ENCODE measurements around the gene FA2H. TPM values are rescaled to one million over a fixed set of nuclear protein-coding genes. Genes with fewer than 3 reads are reported as not detected.

Gene FA2H
- polyA plus RNA-seq, 2 of the 4 experiments (the other 2 are of a cell fraction): 5.6 to 7.1 TPM

- TF ChIP-seq FOXS1 (CRISPR knock-in tag; IDR thresholded peaks at IDR 0.05) (no peak), SREBF2 (IDR thresholded peaks at IDR 0.05) (no peak), HOXB5 (CRISPR knock-in tag; IDR thresholded peaks at IDR 0.05) (no peak), RCOR1 (IDR thresholded peaks at IDR 0.05; ENCODE audit: low read depth, low read length) (no peak), JUN (IDR thresholded peaks at IDR 0.05) (peak; percentile 69 to 71; a peak in 4 of 5 replicates)
Observed at GRCh38 chr16:74666425-74667254, 108.0 kb downstream of the FA2H start, which contains the start of gene RFWD3 (continued).

DNA sequence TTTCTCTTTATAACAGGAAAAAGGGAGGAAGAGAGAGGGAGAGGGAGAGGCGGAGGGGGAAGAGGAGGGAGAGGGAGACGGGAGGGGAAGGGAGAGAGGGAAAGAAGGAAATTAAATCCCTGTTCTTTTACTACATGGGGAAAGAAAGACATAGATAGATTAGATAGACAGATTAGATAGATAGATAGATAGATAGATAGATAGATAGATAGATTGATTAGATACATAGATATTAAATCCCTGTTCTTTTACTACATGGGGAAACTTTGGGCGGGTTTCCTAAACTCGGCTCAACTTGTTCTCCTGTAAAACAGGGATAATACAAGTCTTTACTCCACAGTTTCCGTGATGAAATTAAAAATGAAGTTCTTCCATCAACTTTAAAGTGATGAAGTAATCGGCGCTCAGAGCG, 108.6 kb downstream of the FA2H start:
- peak overlapping the region; percentile 91 for H3K4me3 ChIP-seq
- H3K9me3 ChIP-seq: no peaks in the 10 kb centered on the region
- peaks cover 12% of the 10 kb centered on the region; the same call in 1 of the 3 replicates for H3K4me1 ChIP-seq
- ATAC-seq (no peak), DNase-seq (ENCODE audit: low read depth in 1 of 2, low spot score in 1 of 2) (no peak), FAIRE-seq (no peak)
- CTCF ChIA-PET: interaction anchor here (1.7 to 1.9 kb wide), 2 partner anchors 14 to 197 kb away, joined by 5 to 8 read pairs; no protein-coding TSS in a partner anchor
- POLR2A ChIA-PET: interaction anchor here (0.6 to 1.6 kb wide), 5 partner anchors 9 to 319 kb away, joined by 3 to 18 read pairs (median 7); partner anchors contain the start of genes GLG1 and WDR59
- peak overlapping the region; percentile 88 to 93 for H3K27ac ChIP-seq
- 3% methylated on average over 8 of the region's 8 CpGs for WGBS (ENCODE audit: missing lambda C conversion rate)
- peak overlapping the region; percentile 85 for H3K4me2 ChIP-seq
- TF ChIP-seq PHF8 (IDR thresholded peaks at IDR 0.05; ENCODE audit: borderline replicate concordance, low read depth) (no peak), RAD21 (conservative IDR thresholded peaks at IDR 0.05 in 1 of 2, IDR thresholded peaks at IDR 0.05 in 1 of 2) (no peak), NPAS2 (CRISPR knock-in tag; IDR thresholded peaks at IDR 0.05; ENCODE audit: borderline replicate concordance) (no peak), RARB (CRISPR knock-in tag; IDR thresholded peaks at IDR 0.05) (no peak), HES2 (IDR thresholded peaks at IDR 0.05) (no peak), CHD2 (IDR thresholded peaks at IDR 0.05; ENCODE audit: low read length, partially characterized antibody) (no peak), TFCP2L1 (CRISPR knock-in tag; IDR thresholded peaks at IDR 0.05) (no peak), JUNB (IDR thresholded peaks at IDR 0.05) (no peak), CEBPB (IDR thresholded peaks at IDR 0.05) (no peak), USF2 (IDR thresholded peaks at IDR 0.05) (no peak), NFE2L2 (conservative IDR thresholded peaks at IDR 0.05; ENCODE audit: low read length) (no peak), GATA3 (IDR thresholded peaks at IDR 0.05; ENCODE audit: borderline replicate concordance) (no peak), NR3C1 (IDR thresholded peaks at IDR 0.05) (no peak), KDM1A (IDR thresholded peaks at IDR 0.05; ENCODE audit: low read depth) (no peak)
- TF ChIP-seq, protein P1, sequence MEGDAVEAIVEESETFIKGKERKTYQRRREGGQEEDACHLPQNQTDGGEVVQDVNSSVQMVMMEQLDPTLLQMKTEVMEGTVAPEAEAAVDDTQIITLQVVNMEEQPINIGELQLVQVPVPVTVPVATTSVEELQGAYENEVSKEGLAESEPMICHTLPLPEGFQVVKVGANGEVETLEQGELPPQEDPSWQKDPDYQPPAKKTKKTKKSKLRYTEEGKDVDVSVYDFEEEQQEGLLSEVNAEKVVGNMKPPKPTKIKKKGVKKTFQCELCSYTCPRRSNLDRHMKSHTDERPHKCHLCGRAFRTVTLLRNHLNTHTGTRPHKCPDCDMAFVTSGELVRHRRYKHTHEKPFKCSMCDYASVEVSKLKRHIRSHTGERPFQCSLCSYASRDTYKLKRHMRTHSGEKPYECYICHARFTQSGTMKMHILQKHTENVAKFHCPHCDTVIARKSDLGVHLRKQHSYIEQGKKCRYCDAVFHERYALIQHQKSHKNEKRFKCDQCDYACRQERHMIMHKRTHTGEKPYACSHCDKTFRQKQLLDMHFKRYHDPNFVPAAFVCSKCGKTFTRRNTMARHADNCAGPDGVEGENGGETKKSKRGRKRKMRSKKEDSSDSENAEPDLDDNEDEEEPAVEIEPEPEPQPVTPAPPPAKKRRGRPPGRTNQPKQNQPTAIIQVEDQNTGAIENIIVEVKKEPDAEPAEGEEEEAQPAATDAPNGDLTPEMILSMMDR (IDR thresholded peaks at IDR 0.05): no peak
- TF ChIP-seq, protein P2, sequence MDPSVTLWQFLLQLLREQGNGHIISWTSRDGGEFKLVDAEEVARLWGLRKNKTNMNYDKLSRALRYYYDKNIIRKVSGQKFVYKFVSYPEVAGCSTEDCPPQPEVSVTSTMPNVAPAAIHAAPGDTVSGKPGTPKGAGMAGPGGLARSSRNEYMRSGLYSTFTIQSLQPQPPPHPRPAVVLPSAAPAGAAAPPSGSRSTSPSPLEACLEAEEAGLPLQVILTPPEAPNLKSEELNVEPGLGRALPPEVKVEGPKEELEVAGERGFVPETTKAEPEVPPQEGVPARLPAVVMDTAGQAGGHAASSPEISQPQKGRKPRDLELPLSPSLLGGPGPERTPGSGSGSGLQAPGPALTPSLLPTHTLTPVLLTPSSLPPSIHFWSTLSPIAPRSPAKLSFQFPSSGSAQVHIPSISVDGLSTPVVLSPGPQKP (IDR thresholded peaks at IDR 0.05; ENCODE audit: low read depth, low read length): no peak
- TF ChIP-seq, protein P3, sequence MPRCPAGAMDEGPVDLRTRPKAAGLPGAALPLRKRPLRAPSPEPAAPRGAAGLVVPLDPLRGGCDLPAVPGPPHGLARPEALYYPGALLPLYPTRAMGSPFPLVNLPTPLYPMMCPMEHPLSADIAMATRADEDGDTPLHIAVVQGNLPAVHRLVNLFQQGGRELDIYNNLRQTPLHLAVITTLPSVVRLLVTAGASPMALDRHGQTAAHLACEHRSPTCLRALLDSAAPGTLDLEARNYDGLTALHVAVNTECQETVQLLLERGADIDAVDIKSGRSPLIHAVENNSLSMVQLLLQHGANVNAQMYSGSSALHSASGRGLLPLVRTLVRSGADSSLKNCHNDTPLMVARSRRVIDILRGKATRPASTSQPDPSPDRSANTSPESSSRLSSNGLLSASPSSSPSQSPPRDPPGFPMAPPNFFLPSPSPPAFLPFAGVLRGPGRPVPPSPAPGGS (IDR thresholded peaks at IDR 0.05): no peak

Other genes with a start within 250 kb of the FA2H start
- gene GLG1, start 167.7 kb downstream of the FA2H start, polyA plus RNA-seq (2011; rRNA removed): 90.6 and 91.7 TPM in 2 replicates
- 47.3 to 53.5 TPM (median 51.9 TPM) in 3 replicates for gene GLG1, start 167.7 kb downstream of the FA2H start, polyA plus RNA-seq (2017; fragmentation: RNase III; extraction: RNeasy Plus Mini Kit Qiagen cat#74134 plus additional on column Dnase treatment)
- gene RFWD3, start 107.9 kb downstream of the FA2H start, polyA plus RNA-seq (2011; rRNA removed): 50.6 and 52.5 TPM in 2 replicates
- 36.1 to 43.2 TPM (median 36.7 TPM) in 3 replicates for gene RFWD3, start 107.9 kb downstream of the FA2H start, polyA plus RNA-seq (2017; fragmentation: RNase III; extraction: RNeasy Plus Mini Kit Qiagen cat#74134 plus additional on column Dnase treatment)
- 17.9 and 18.8 TPM in 2 replicates for gene MLKL, start 74.0 kb downstream of the FA2H start, polyA plus RNA-seq (2011; rRNA removed)
- 12.3 to 14.3 TPM (median 12.6 TPM) in 3 replicates for gene MLKL, start 74.0 kb downstream of the FA2H start, polyA plus RNA-seq (2017; fragmentation: RNase III; extraction: RNeasy Plus Mini Kit Qiagen cat#74134 plus additional on column Dnase treatment)
- 52.2 and 57.2 TPM in 2 replicates for gene WDR59, start 210.3 kb upstream of the FA2H start, polyA plus RNA-seq (2011; rRNA removed)
- 31.4 to 40.8 TPM (median 33.4 TPM) in 3 replicates for gene WDR59, start 210.3 kb upstream of the FA2H start, polyA plus RNA-seq (2017; fragmentation: RNase III; extraction: RNeasy Plus Mini Kit Qiagen cat#74134 plus additional on column Dnase treatment)
- gene ZNRF1, start 224.2 kb upstream of the FA2H start, polyA plus RNA-seq (2011; rRNA removed): 21.4 and 22.6 TPM in 2 replicates
- 18.6 to 19.8 TPM (median 19.2 TPM) in 3 replicates for gene ZNRF1, start 224.2 kb upstream of the FA2H start, polyA plus RNA-seq (2017; fragmentation: RNase III; extraction: RNeasy Plus Mini Kit Qiagen cat#74134 plus additional on column Dnase treatment)